ENCODE data around the gene TOP1. TPM values are rescaled to one million over a fixed set of nuclear protein-coding genes. Genes with fewer than 3 reads are reported as not detected.

TOP1 gene
- total and polyA plus RNA-seq, 2 of the 4 experiments (the other 2 are of a cell fraction) = 14.0 to 21.5 TPM

DNA sequence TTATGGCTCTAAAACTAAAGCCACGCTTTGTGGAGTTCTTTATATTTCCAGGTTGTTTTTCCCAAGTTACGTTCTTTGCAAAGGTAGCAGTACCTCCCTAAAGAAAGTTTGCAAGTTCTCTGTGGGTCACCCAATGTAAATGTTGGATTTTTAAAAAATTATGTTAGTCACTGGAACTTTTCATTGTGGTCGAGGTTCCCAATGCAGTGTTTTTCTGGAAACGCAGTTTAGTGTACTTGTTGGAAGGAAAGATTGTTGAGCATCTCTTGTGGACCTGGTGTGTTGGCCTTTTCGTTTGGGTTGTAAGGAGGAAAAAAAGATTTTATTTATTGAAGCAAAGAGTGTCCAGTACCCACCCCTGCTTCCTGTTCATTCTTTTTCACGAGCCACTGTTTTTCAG lies 1.4 kb downstream of the TOP1 start:
- Histone ChIP-seq H3K4me3 (ENCODE audit: insufficient read depth, low read depth, low read length) (peak overlapping the region; percentile 76), H2AFZ (replicated peaks; ENCODE audit: low read length, poor library complexity) (no peak overlapping the region), H2BK5ac (ENCODE audit: low read depth, low read length, poor library complexity, severe bottlenecking) (peak overlapping the region; percentile 96), H2BK15ac (ENCODE audit: low read depth, low read length) (no peak overlapping the region), H3K18ac (ENCODE audit: low read depth, low read length) (peak overlapping the region; percentile 31; the same call in 1 of the 2 replicates), H3K9ac (ENCODE audit: low read depth, low read length) (peak overlapping the region; percentile 100; the same call in 1 of the 2 replicates), H3K27ac (ENCODE audit: insufficient read depth, low read length) (peak overlapping the region; percentile 65), H3K9me3 (ENCODE audit: control insufficient read depth, insufficient read depth, low read length) (no peaks in the 10 kb centered on the region), H4K20me1 (ENCODE audit: insufficient read depth, low read length) (peaks cover 54% of the 10 kb centered on the region), H3K4me1 (ENCODE audit: control insufficient read depth, insufficient read depth, low read length) (peaks cover 11% of the 10 kb centered on the region), H3K27me3 (ENCODE audit: control insufficient read depth, insufficient read depth, low read length) (no peaks in the 10 kb centered on the region), H3K36me3 (ENCODE audit: control insufficient read depth, insufficient read depth, low read length) (no peaks in the 10 kb centered on the region; the same call in none of the 2 replicates), H2AK9ac (replicated peaks; ENCODE audit: low read depth, low read length, poor library complexity) (no peak overlapping the region), H3K56ac (ENCODE audit: extremely low read depth, insufficient read depth, low read length) (peak overlapping the region; percentile 96), H3K79me1 (ENCODE audit: low read depth in 1 of 2, low read length in 2 of 2) (peaks cover 2 to 27% of the 10 kb centered on the region in 2 experiments; a peak in 2 of 4 replicates), H3K14ac (replicated peaks; ENCODE audit: low read depth, low read length) (peak overlapping the region; percentile 59), H3K23ac (ENCODE audit: low read depth, low read length) (peak overlapping the region; percentile 86), H2BK20ac (ENCODE audit: low read depth, low read length) (no peak overlapping the region), H2AK5ac (ENCODE audit: low read depth, low read length) (no peak overlapping the region; the same call in 1 of the 2 replicates), H4K5ac (ENCODE audit: low read depth, low read length) (no peak overlapping the region), H4K8ac (ENCODE audit: low read depth in 2 of 2, low read length in 2 of 2) (peak overlapping the region; percentile 18 to 62; a peak in 2 of 4 replicates), H4K91ac (ENCODE audit: insufficient read depth, low read depth, low read length) (peak overlapping the region; percentile 29), H2BK120ac (ENCODE audit: low read depth, low read length) (peak overlapping the region; percentile 36; the same call in 1 of the 2 replicates), H3K4me2 (ENCODE audit: low read depth, low read length) (peak overlapping the region; percentile 95), H3K4ac (ENCODE audit: low read depth, low read length) (peak overlapping the region; percentile 4; the same call in 1 of the 2 replicates), H3K9me1 (ENCODE audit: insufficient read depth, low read length) (peaks cover 12% of the 10 kb centered on the region)
- BruUV-seq (replicated peaks) = TSS peak; percentile 70
- TF ChIP-seq NFE2L2 (IDR thresholded peaks at IDR 0.05; ENCODE audit: low read depth, low read length) (no peak), MAFK (IDR thresholded peaks at IDR 0.05; ENCODE audit: low read depth, low read length) (no peak), CEBPB (IDR thresholded peaks at IDR 0.05; ENCODE audit: low read depth, low read length) (no peak), SMC3 (IDR thresholded peaks at IDR 0.05; ENCODE audit: low read depth, low read length) (no peak), RCOR1 (IDR thresholded peaks at IDR 0.05; ENCODE audit: insufficient replicate concordance, low read length) (no peak), MAZ (IDR thresholded peaks at IDR 0.05; ENCODE audit: borderline replicate concordance, low read depth, low read length) (no peak), FOS (IDR thresholded peaks at IDR 0.05; ENCODE audit: low read depth, low read length) (no peak), POLR2A (IDR thresholded peaks at IDR 0.05; ENCODE audit: low read depth, low read length) (no peak), RAD21 (IDR thresholded peaks at IDR 0.05; ENCODE audit: low read length) (no peak), RFX5 (IDR thresholded peaks at IDR 0.05; ENCODE audit: low read depth, low read length) (no peak), BHLHE40 (IDR thresholded peaks at IDR 0.05; ENCODE audit: low read depth, low read length) (no peak), MXI1 (IDR thresholded peaks at IDR 0.05; ENCODE audit: borderline replicate concordance, low read depth, low read length) (no peak), CHD1 (IDR thresholded peaks at IDR 0.05; ENCODE audit: low read depth, low read length) (no peak)
- TF ChIP-seq, protein P1, sequence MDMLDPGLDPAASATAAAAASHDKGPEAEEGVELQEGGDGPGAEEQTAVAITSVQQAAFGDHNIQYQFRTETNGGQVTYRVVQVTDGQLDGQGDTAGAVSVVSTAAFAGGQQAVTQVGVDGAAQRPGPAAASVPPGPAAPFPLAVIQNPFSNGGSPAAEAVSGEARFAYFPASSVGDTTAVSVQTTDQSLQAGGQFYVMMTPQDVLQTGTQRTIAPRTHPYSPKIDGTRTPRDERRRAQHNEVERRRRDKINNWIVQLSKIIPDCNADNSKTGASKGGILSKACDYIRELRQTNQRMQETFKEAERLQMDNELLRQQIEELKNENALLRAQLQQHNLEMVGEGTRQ (IDR thresholded peaks at IDR 0.05; ENCODE audit: low read depth, low read length) = no peak
- TF ChIP-seq, protein P2, sequence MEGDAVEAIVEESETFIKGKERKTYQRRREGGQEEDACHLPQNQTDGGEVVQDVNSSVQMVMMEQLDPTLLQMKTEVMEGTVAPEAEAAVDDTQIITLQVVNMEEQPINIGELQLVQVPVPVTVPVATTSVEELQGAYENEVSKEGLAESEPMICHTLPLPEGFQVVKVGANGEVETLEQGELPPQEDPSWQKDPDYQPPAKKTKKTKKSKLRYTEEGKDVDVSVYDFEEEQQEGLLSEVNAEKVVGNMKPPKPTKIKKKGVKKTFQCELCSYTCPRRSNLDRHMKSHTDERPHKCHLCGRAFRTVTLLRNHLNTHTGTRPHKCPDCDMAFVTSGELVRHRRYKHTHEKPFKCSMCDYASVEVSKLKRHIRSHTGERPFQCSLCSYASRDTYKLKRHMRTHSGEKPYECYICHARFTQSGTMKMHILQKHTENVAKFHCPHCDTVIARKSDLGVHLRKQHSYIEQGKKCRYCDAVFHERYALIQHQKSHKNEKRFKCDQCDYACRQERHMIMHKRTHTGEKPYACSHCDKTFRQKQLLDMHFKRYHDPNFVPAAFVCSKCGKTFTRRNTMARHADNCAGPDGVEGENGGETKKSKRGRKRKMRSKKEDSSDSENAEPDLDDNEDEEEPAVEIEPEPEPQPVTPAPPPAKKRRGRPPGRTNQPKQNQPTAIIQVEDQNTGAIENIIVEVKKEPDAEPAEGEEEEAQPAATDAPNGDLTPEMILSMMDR (conservative IDR thresholded peaks at IDR 0.05; ENCODE audit: low read depth, low read length) = no peak
- TF ChIP-seq, protein P3, sequence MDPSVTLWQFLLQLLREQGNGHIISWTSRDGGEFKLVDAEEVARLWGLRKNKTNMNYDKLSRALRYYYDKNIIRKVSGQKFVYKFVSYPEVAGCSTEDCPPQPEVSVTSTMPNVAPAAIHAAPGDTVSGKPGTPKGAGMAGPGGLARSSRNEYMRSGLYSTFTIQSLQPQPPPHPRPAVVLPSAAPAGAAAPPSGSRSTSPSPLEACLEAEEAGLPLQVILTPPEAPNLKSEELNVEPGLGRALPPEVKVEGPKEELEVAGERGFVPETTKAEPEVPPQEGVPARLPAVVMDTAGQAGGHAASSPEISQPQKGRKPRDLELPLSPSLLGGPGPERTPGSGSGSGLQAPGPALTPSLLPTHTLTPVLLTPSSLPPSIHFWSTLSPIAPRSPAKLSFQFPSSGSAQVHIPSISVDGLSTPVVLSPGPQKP (IDR thresholded peaks at IDR 0.05; ENCODE audit: borderline replicate concordance, low read depth, low read length) = no peak
- dilution Hi-C loops (cut with HindIII; ENCODE audit: low sequenced_read_pairs, unreplicated experiment) (no loop called here), intact Hi-C loops (cut with micrococcal nuclease) (loop anchor here (1.0 to 2.0 kb wide), 3 partner anchors 17 to 65 kb away; no protein-coding TSS in a partner anchor), in situ Hi-C loops (cut with MboI; ENCODE audit: low sequenced_read_pairs) (no loop called here)
- ChIA-PET POLR2A (ENCODE audit: unreplicated experiment) (interaction anchor here (0.7 kb wide), 1 partner anchor 47 kb away, joined by 6 read pairs; no protein-coding TSS in a partner anchor), CTCF (no interaction called here)
- DNase-seq = no peak
- WGBS, 2 experiments (ENCODE audit: extremely low coverage in 2 of 2, insufficient read length in 1 of 2) = no CpG with 5 or more reads among the region's 6 CpGs
- ATAC-seq (ENCODE audit: low read depth) = no peak
